GM18867 (cell line): ENCODE results near the gene SP140.
A peak's percentile ranks its signal among the peaks of the same experiment; 100 is the strongest.
"Not testable (repeated sequence)": the region's sequence is repeated elsewhere in the genome, so short reads cannot be mapped to it uniquely, and the experiment has no call there.

ENCODE experiments used
- ATAC-seq: cut with Tn5 transposase; IDR thresholded peaks from one replicate; pipeline ENCODE4 v1.9.1; 2021; ENCODE audit warnings: mild to moderate bottlenecking, moderate library complexity; ENCODE audit not compliant: unreplicated experiment

The SP140 gene

DNA sequence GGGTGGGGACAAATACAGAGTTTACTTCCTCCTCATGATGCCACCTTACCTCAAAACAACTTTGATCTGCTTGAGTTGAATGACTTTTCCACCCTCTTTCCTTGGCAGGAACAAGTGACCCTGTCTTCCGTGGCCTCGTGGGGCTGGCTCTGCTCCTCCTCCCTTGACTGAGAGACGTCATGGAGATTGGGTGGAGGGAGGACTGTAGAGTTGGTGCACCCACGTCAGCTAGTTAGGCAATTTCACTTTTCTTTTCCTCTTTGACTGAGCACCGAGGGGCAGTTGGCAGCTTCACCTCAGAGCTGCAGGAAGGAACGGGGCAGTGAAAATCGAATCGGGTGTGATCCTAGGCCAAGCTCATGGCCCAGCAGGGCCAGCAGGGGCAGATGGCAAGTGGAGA, at the start of gene SP140:
TSS of gene SP140 (plus strand) at position 251 of the 400 bp plus-strand sequence. CDS start at position 360, 109 bp downstream.
- ATAC-seq = peak; percentile 80

DNA sequence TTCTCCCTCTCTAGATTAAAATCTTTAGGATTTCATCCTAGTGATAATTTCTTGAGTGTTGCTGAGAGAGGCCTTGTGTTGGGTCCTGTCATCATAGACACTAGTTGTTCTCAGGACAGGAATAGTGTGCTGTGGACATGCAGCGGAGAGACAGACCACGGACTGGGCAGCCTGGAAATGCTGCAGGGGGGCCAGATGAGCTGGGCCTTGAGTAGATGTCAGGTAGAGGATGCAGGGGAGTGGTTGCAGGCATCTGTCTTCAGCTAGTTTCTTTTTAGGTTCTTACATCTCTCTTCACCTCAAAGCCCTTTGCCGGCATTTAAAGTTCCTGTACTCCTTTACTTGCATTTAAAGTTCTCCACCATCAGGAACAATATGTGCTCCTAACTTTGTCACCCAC, 48.5 kb upstream of the SP140 start:
- ATAC-seq = no peak

DNA sequence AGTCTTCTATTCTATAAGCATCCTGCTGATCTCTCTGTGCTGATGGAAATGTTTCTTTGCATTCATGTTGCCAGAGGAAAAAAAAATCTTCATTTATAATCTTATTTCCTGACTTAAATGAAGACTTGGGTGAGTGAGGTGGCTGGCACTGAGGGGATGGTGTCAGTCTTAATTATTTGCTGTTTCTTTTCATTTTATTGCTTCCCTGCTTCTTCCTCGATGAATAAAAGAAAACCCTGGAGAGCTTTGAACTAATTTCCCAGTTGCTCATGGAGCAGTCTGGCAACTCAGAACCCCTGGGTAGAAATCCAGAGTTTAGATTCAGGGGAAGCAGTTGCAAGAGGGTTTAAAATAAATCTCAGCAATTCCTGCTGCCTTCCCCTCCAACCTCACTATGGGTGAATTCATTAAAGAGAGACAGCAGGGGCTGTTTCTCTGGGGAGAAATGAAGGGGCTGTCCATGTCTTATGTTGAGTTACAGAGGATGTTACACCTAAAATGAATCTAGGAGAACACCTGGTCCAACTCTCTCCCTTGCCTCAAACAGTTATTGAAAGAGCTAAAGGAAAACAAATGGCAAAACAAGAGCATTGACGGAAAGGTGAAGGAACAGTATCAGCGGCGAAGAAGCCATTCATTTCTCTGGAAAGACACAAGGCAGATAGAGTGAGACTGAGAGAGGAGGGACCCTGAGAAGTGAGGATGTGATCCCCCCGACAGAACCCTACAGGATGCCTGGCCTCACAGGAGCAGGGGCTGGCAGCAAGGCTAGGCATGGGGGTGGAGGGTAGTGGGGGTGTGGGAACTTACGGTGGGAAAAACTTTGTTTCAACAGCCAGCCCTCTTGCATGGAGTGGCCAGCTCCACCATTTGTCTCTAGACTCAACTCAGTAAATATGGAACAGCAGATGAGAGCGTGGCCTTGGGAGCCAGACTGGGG, 46.7 kb upstream of the SP140 start:
- ATAC-seq = no peak

DNA sequence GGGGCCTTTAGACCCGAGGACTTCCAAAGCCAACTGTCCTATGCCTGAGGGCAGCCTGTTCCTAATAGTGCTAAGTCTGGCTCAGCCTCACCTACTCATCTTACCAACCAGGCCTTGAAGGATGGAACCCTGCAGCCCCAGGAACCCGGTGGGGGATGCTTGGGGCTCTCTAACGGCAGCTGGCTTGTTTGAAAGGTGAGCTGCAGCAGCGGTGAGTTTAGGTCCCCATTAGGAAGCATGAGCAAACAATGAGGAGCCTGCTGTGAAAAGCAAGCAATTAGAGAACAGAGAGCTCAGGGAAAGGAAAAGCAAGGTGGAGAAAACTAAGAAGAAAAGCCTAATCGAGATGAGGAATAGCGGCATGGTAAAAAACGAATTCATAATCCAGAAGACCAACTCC, 45.6 kb upstream of the SP140 start:
- ATAC-seq = no peak

DNA sequence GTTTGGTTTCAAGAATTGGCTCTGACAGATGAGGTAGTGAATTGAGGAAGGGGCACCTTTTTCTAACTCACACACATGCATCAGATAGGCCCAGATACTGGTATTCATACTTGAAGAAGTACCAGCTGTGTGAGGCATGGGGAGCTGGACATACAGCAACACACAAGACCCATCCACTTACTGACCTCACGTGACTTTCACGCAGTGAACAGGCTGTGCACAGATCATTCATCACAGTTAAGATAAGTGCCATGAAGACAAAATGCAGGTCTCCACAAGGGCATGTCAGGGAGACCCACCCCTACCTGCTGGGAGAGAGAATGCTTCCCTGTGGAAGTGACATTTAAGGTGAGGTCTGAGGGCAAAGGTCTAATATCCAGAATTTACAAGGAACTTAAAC, 44.3 kb upstream of the SP140 start:
- no peak for ATAC-seq

DNA sequence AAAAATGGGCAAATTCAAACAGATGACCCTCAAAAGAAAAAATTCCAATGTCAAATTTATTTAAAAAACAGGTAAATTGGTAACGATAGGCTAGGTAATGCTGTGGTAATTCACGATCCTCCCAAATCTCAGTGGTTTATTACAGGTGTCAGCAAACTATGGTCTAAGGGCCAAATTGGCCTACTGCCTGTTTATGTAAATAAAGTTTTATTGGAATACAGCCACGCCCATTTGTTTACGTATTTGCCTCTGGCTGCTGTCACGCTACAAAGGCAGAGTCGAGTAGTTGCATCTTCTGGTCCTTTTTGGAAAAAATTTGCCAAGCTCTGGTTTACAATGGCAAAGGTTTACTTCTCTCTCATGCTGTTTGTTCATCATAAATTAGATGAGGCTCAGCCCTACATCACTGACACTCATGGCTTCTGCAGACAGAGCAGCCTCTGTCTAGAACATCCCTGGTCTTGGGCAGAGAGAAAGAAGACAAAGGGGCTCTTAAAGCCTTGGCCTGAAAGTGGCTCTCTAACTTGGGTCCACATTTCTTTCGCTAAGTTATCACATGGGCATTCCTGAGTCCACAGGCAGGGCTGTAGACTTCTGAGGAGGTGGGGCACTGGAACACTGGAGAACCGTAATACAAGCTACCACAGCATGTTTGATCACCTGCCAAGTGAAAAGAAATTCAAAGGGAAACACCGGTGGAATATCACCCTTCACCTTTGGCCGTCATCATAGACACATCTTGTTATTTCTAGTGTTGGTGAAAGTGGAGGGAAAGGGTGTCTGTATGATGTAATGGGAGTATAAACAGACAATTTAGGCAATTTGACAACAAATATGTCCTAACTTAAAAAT, 40.6 kb upstream of the SP140 start:
- no peak for ATAC-seq

DNA sequence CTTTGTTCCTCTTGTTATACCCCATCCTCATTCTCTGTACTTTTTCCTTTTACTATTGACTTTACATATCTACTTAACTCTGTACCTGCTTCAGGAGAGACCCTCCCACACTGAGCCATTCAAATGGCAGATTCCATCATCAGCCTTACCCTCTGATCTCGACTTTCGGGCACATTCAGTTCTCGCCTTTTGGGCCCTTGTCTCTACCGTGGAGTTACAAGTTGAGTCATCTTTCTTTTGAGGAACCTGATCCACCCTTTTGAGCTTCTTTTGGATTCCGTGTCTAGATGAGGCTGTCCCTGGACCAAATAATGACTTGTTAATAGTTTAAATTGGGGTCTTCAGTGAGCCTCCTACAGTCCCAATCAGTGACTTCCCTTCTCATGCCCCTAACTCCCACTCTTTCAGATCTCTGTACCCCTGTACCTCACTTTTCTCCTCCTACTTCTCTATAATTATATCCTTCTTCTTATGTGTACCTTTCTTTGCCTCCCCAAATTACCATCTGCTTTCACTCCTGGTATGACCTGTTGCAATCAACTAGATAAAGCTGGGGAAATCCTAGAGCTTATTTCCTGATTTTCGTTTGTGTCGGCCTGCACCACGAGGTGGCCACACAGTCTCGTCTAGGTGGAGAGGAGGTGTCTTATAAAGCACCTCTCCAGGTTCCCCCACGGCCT, 23.0 kb upstream of the SP140 start:
- peak; percentile 48 for ATAC-seq

DNA sequence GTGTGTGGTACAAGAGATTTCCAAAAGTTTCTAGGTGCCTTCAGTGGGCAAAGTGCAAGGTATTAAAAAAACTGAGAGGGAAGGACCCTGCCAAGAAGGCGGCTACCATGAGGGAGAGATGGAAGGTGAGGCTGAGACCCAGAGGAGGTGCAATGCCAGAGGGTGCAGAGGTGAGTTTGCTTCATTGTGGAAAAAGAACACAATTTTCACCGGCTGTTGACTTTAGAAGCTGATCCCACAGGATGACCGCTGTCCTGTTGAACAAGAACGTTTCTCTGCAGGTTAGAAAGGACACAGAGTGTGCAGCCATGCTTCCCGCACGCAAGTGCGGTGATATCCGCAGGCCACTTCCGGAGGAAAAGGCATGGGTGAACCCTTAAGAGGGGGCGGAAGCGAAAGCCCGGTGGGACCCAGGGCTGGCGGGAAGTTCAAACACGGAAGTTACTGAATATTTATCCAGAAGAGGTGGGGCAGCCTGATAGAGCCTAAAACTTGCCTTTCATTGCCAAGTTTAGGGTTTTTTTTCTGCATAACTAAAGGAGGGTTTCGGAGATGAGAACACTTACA, 22.3 kb upstream of the SP140 start:
- peak; percentile 40 for ATAC-seq

DNA sequence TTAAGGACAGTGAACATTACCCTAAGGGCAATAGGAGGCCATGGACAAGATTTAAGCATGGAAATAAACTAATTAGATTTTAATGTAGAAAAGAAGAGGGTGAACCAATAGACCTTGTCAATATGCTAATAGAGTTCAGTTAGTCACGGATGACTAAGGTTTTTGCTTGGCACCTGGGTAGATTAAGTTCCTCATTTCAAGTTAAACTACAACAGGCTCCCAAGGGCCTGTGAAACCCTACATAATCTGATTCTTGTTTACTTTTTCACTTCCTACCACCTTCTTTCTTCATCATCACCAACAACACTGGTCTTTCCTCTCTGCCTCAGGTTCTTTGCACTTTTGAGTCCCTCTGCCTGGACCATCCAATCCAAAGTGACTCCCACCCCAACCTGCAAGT, 20.5 kb upstream of the SP140 start:
- ATAC-seq = peak; percentile 49

DNA sequence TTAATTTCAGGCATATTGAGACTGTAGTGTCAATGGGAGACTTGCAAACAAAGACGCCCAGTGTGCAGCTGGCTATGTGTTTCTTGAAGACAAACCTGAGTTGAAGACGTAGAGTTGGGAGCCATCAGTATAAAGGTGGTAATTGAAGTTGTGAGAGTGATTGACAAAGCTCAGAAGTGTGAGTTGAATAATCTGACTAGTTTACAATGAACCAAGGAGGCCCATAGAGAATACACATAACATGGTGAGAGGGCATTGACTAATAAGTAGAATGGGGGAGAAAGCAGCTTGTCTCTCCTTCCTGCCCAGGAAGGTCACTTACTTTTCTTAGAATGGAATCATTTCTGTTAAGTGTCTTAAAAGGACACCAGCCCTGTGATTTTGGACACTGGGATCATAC, 19.8 kb upstream of the SP140 start:
- no peak for ATAC-seq

DNA sequence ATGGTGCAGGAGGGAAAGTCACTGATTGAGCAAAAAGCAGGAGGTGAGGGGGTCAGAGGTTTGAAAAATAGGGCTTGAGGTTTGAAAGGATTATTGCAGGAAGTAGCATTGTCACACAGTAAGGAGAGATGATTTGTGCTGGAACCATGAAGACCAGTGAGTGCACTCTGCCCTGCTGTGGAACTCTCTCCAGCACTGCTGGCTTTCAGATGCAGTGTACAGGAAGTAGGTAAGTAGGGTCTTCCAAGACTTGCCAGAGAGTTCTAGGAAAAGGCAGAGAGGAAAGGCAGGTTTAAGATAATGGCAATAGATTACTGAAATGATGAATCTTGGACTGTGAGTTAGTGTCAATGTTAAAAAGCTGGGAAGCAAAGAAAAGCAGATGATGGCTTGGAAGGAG, 17.0 kb upstream of the SP140 start:
- ATAC-seq = no peak

DNA sequence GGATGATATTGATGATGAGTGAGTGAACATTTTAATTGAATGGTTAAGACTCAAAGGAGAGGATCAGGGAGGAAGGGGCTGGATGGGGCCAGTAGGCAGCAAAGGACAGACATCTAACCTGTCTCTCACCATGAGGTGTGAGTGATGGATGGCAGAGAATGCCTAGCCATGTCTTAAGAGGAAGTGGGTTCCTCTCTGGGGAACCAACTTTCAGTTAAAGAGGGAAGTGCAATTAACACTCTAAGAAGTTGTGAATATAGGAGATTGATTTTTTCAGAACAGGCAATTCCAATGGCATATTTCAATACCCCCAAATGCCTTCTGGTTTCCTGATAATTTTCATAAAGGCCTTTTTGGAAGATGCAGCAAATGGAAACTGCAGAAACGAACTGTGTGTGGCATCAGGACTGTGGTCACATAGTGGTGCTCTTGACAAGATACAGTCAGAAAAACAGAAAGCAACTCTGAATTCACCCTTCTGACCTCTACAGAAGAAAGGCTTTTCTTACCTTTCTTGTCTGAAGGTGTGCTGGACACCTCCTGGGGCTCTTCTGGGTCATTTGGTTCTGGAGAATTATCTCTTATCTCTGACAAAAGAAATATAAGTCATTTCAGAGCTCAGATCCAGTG, 16.0 kb upstream of the SP140 start:
- peak; percentile 70 for ATAC-seq

DNA sequence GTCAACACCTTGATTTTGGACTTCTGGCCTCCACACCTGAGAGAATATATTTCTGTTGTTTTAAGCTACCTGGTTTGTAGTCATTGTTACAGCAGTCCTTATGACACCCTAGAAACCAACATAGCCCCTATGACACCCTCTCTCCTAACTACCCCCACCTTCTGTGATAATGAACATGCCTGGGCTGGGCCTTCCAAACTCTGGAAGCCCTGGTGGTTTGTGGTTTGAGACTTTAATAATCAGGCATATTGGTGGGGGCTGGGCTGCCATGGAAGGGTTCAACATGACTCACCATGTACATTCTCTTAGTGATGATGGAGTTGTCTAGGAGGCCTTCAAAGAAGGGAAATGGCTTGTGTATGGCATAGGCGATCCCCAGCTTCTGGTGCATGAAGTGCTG, 9.0 kb upstream of the SP140 start:
- ATAC-seq = no peak

DNA sequence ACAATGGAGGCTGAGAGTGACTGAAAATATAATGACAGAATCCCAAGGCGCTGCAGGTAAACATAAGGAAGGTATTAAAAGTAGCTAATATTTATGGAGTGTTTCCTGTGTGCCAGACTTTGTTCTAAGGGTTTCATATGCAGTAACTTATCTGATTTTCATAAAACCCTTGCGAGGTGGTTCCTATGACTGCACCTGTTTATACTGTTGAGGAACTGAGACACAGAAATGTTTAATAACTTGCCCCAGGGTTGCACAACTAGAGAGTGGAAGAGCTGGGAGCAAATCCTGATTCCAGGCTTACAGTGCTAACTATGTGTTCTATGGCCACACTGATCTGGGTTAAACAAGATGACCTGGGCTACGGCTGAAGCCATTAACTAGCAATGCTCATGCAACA, 8.1 kb upstream of the SP140 start:
- ATAC-seq = peak; percentile 38

DNA sequence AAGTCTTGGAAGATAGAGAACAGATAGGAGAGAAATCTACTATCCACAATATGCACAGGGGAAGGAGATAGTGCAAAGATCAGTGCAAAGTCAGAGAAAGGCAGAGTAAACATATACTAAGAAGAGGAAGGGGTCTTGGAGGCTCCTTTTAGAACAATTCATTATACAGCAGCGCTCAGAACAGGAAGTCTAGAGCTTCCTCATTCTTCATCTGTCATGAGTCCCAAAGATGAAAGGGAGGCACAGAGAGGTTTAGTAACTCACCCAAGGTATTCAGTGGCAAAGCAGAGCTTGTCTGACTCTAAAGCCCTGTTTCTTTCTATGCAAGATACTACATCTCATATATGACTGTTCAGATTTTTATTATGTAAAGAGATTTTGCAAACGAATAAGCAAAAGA, 7.1 kb upstream of the SP140 start:
- no peak for ATAC-seq

DNA sequence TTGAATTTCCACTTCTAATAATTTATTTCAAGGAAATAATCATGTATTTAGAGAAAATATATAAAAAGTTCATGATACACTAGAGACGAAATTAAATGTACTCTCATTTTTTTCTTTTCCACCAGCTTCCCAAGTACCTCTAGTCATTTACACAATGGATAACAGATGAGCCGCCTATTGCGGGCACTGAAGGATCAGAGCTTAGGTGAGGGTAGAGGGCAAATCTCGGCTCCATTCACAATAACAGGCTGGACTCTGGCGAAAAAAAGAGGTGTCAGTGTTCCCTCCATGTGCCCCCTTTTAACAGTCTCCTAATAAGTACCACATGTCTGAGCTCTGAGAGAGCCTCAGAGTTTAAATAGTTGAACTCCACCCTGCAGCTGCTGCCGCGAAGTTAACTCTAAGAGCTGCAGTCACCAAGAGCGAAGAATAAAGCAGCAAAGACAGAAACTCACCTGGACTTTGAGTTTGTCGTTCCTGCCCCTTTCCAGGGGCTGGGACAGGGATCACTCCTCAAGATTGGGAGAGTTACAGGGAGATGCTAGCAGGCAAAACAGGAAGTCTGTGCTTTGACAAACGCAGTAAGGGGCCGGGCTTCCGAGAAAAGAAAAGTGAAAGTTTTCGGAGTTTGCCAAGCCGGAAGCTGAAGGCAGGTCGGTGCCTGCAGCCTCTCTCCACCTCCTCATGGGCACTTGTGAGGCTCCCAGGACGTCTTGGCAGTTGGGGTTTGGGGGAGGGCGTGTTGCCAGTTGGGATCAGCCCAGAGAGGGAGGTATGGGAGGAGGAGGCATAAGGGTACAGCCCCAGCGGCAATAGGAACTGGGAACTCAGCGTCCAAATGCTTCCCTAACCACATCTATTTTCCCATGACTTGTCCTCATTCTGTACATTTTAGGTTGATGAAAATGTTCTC, 5.9 kb upstream of the SP140 start, which contains the start of gene SP110:
TSS of gene SP110 (minus strand) at position 566 of the 913 bp plus-strand sequence. CDS start 3,057 bp downstream, outside the sequence.
- peak; percentile 81 for ATAC-seq

DNA sequence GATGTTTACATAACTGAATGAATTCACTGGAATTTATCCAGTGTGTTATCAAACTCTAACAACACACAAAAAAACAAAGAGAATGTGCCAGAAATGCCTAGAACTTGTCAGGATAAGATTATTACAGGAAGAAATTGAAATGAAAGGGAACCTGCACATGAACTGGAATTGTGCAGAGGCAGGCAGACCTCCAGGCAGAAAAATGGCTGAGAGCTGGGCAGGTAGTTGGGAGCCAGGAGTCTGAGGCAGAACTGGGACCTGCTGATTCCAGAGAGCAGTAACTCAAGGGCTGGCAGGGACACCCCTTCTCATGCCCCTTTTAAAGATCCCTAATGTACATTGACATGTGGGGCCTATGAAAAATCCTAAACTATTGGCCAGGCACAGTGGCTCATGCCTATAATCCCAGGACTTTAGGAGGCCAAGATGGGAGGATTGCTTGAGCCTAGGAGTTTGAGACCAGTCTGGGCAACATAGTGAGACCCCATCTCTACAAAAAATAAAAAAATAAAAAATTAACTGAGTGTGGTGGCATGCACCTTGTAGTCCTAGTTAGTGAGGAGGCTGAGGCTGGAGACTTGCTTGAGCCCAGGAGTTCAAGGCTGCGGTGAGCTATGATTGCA, 5.1 kb upstream of the SP140 start:
- ATAC-seq = no peak

DNA sequence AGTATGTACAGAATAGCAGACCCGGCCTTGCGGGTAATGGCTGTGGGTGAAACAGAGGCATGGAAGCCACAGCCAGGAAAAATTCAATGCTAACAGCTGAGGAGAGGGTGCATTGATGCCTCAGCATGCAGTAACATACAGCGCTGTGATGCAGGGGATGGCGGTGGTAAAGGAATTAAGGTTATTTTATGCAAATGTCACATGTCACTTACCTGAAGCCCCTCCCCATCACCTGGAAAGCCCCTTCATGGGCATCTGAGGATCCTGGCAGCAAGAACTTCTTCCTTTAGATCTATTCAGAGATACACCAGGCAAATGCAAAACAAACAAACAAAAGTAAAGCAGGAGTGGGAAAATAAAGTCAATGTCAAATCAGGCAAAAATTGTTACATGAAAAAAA, 4.0 kb upstream of the SP140 start:
- ATAC-seq = no peak

DNA sequence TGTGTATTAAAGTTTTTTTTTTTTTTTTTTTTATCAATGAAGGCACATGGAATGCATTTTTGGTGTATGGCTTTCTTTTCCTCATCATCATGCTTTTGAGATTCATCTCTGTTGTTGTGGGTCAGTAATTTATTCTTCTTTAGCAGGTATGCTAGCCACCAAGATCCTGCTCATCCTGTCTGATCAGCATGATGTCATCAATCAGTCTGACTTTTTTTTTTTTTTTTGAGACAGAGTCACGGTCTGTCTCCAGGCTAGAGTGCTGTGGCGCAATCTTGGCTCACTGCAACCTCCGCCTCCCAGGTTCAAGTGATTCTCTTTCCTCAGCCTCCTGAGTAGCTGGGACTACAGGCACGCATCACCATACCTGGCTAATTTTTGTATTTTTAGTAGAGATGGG, 2.7 kb upstream of the SP140 start:
- not testable (repeated sequence) for ATAC-seq
